ENCODE measurements around the gene ABCD1.
"Not testable (repeated sequence)": the region's sequence is repeated elsewhere in the genome, so short reads cannot be mapped to it uniquely, and the experiment has no call there.

The ABCD1 gene

DNA sequence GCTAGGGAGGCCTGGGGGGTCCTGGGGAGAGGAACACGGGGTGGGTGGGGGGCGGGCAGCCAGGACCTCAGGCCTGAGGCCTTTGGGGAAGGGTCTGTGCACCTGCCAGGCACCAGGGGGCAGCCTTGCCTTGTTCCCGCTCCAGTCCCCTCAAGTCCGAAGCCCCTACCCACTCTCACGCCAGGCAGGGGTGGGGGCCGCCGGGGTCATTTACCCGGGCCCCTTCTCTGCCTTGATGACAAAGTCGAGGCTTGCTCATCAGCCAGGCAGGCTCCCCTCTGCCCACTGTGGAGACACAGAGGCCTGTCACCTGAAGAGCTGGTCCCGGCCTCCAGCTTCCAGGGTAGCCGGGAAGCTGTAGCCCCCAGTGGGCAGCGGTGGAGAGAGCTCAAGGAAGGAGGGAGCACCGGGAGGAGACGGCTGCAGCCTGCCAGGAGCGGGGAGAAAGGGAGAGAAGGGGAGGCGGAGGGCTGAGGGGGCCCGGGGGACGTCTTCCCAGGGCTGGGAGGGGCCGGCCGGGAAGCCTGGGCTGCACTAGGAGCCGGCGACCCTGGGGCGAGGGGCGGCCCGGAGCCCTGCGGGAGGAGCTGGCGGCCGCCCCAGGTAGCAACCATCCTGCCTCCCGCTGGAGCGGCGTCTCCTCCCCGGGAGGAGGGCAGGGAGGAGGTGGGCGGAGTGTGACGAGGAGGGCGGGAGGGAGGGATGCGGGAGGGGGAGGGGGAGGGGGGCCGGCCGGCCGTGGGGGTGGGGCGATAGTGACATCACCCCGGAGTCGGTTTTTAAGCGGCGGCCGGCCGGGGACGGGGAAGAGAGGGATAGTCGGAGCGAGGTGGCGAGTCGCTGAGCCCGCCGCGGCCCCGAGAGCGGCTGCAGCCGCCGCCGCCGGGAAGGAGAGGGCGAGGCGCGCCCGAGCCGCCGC is 37.3 kb upstream of the ABCD1 start, which contains the start of gene SLC6A8:
TSS of gene SLC6A8 (plus strand) at position 806 of the 919 bp plus-strand sequence. CDS start 649 bp downstream, outside the sequence.
- Histone ChIP-seq H3K4me3 (peak within 1 kb of the TSS; percentile 49 to 69 (median 58)), H3K9ac (peak within 1 kb of the TSS; percentile 45 to 79 (median 66); a peak in 16 of 22 replicates)

DNA sequence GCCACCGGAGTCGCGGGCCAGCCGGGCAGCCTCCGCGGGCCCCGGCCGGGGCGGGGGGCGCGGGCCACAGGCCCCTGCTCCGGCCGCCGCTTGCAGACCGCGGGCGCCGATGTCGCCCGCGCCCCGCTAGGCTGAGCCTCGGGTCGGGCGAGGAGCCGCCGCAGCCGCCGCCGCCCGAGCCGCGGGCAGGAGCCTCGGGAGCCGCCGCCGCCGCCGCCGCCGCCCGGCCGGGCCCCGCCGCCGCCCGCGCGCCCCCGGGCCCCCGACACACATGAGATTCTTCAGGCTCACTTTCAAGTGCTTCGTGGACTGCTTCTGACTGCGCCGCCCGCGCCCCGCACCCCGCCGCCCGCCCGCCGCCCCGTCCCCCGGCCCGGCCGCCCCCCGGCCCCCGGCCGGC is 36.6 kb upstream of the ABCD1 start:
- TF ChIP-seq Cebpa-rat (IDR thresholded peaks at IDR 0.05), result no peak
- Histone ChIP-seq H3K4me1 (peaks cover 0 to 19% (median 11%) of the 10 kb centered on the region in 10 experiments; a peak in 12 of 20 replicates), H3K4me3 (peak overlapping the region; percentile 49 to 69 (median 58); a peak in 19 of 20 replicates), H3K27me3 (peaks cover 3 to 36% (median 20%) of the 10 kb centered on the region in 11 experiments; a peak in 19 of 22 replicates), H3K9ac (peak overlapping the region; percentile 45 to 79 (median 66); a peak in 16 of 22 replicates), H3K4me2 (peak overlapping the region; percentile 23 to 70 (median 59); a peak in 14 of 22 replicates), H3K9me3 (replicated peaks in 1 of 11) (peaks cover 13 to 50% (median 37%) of the 10 kb centered on the region in 11 experiments), H4K20me1 (peaks cover 0 to 36% (median 16%) of the 10 kb centered on the region in 11 experiments; a peak in 17 of 22 replicates), H3K36me3 (no peaks in the 10 kb centered on the region; a peak in 1 of 22 replicates), H3K27ac (peak overlapping the region in 2 of 11 experiments; percentile 25 to 63; a peak in 4 of 22 replicates)

More for the DNA sequence above, 37.3 kb upstream of the ABCD1 start, which contains the start of gene SLC6A8:
- no peak for TF ChIP-seq Cebpa-rat (IDR thresholded peaks at IDR 0.05)
- Histone ChIP-seq H3K9me3 (replicated peaks in 1 of 11) (peaks cover 16 to 54% (median 40%) of the 10 kb centered on the region in 11 experiments), H3K36me3 (no peaks in the 10 kb centered on the region; a peak in 1 of 22 replicates), H3K27ac (peak within 1 kb of the TSS in 2 of 11 experiments; percentile 25 to 63; a peak in 4 of 22 replicates), H3K4me2 (peak within 1 kb of the TSS; percentile 64 to 80 (median 71)), H3K27me3 (peaks cover 2 to 29% (median 20%) of the 10 kb centered on the region in 11 experiments; a peak in 19 of 22 replicates), H3K4me1 (peaks cover 0 to 12% (median 5%) of the 10 kb centered on the region in 10 experiments; a peak in 12 of 20 replicates), H4K20me1 (peaks cover 0 to 29% (median 9%) of the 10 kb centered on the region in 11 experiments; a peak in 15 of 22 replicates)

DNA sequence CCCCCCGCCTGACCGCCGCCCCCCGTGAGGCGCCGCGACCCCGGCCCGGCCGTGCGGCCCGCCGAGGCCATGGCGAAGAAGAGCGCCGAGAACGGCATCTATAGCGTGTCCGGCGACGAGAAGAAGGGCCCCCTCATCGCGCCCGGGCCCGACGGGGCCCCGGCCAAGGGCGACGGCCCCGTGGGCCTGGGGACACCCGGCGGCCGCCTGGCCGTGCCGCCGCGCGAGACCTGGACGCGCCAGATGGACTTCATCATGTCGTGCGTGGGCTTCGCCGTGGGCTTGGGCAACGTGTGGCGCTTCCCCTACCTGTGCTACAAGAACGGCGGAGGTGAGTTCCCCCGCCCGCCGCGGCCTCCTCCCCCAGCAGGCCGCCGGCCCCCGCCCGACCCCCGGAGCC is 36.1 kb upstream of the ABCD1 start:
- H3K4me1 ChIP-seq, result peaks cover 0 to 20% (median 11%) of the 10 kb centered on the region in 10 experiments; a peak in 12 of 20 replicates
- H3K4me2 ChIP-seq, result peak overlapping the region; percentile 19 to 70 (median 64); a peak in 17 of 22 replicates
- peak overlapping the region in 8 of 10 experiments; percentile 36 to 58 (median 43); a peak in 13 of 20 replicates for H3K4me3 ChIP-seq
- peaks cover 9 to 46% (median 32%) of the 10 kb centered on the region in 11 experiments for H3K9me3 ChIP-seq (replicated peaks in 1 of 11)
- H4K20me1 ChIP-seq, result peaks cover 0 to 40% (median 21%) of the 10 kb centered on the region in 11 experiments; a peak in 17 of 22 replicates
- H3K9ac ChIP-seq, result peak overlapping the region in 1 of 11 experiments; percentile 61; a peak in 3 of 22 replicates
- no peaks in the 10 kb centered on the region; a peak in 1 of 22 replicates for H3K36me3 ChIP-seq
- H3K27ac ChIP-seq, result no peak overlapping the region
- H3K27me3 ChIP-seq, result peaks cover 3 to 40% (median 20%) of the 10 kb centered on the region in 11 experiments; a peak in 20 of 22 replicates
- TF ChIP-seq Cebpa-rat (IDR thresholded peaks at IDR 0.05), result no peak

DNA sequence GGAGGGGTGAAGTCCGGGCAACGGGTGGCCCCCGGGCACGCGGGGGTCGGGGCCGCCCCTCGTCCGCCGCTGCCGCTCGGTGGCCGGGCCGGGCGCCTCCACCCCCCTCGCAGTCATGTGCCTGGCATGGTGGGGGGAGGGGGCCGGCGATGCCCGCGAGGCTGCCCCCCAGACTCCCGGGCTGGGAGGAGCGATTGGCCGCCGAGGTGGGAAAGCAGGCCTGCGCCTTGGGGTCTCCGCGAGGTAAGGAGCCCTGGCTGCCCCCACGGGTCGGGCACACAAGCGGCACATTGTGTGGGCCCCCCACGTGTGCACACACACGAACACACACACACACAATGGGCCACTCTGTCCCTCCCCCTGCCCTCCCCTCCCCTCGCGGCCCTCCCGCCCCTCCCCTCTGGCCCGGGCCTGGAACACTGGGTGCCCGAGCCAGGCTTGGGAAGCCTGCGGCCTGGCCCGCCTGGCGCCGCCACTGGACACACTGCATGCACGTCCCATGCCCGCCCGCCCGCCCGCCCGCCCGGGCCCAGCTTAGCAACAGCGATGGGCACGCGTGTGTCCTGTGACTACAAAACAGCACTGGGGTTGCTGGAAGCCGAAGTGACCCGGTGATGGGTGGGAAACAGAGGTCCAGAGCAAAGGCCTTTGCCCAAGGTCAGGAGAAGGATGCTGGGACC is 35.6 kb upstream of the ABCD1 start:
- Histone ChIP-seq H3K9ac (0 out of 22 replicates have a peak overlapping the region, but pooled peaks of 2 of the 11 experiments have one; percentile 46 to 61), H3K36me3 (no peaks in the 10 kb centered on the region; a peak in 1 of 22 replicates), H3K4me1 (peaks cover 0 to 20% (median 11%) of the 10 kb centered on the region in 10 experiments; a peak in 12 of 20 replicates), H3K27me3 (peaks cover 3 to 45% (median 20%) of the 10 kb centered on the region in 11 experiments; a peak in 20 of 22 replicates), H3K27ac (no peak overlapping the region), H3K4me2 (peak overlapping the region; percentile 19 to 70 (median 64); a peak in 13 of 22 replicates), H3K4me3 (peak overlapping the region in 5 of 10 experiments; percentile 38 to 58 (median 47); a peak in 10 of 20 replicates), H4K20me1 (peaks cover 0 to 44% (median 22%) of the 10 kb centered on the region in 11 experiments; a peak in 17 of 22 replicates), H3K9me3 (replicated peaks in 1 of 11) (peaks cover 3 to 40% (median 27%) of the 10 kb centered on the region in 11 experiments; a peak in 21 of 22 replicates)
- no peak for TF ChIP-seq Cebpa-rat (IDR thresholded peaks at IDR 0.05)

DNA sequence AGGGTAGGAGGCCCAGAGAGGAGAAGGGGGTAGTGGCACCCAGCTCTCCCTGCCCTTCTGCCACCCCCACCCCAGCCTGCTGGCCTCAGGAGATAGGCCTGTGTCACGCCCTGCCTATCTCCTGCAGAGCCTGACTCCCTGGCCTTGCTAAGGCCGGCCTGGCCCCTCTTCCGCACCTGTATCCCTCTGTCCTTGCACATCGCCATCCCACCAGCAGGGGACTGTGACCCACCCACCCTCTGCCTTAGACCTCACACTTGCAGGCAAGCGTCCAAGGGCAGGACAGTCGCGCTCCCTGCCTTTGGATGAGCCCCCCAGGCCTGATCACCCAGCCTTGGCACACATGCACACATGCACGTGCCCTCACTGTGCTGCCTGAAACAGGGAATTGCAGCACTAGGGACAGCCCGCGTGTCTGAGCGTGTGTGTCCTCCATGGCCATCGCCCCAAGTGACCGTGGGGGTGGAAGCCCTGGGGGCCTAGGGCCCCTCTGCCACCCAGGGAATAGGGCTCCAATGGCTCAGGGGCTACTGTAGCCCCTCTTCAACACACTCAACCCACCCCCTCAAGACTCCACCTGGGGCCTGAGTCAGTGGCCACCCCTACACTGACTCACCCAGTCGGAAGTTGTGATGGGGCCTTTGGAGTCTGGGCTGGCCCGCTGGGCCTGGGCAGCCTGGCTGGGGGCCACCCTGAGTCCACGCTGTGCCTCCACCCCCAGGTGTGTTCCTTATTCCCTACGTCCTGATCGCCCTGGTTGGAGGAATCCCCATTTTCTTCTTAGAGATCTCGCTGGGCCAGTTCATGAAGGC is 34.8 kb upstream of the ABCD1 start:
- no peaks in the 10 kb centered on the region; a peak in 2 of 22 replicates for H3K36me3 ChIP-seq
- no peak overlapping the region for H3K27ac ChIP-seq
- TF ChIP-seq Cebpa-rat (IDR thresholded peaks at IDR 0.05), result no peak
- peaks cover 0 to 44% (median 22%) of the 10 kb centered on the region in 11 experiments; a peak in 17 of 22 replicates for H4K20me1 ChIP-seq
- H3K9me3 ChIP-seq (replicated peaks in 1 of 11), result peaks cover 0 to 36% (median 24%) of the 10 kb centered on the region in 11 experiments; a peak in 11 of 22 replicates
- H3K4me2 ChIP-seq, result peak overlapping the region in 6 of 11 experiments; percentile 15 to 40 (median 30); a peak in 9 of 22 replicates
- no peak overlapping the region for H3K9ac ChIP-seq
- no peak overlapping the region for H3K4me3 ChIP-seq
- peaks cover 3 to 48% (median 20%) of the 10 kb centered on the region in 11 experiments; a peak in 20 of 22 replicates for H3K27me3 ChIP-seq
- peaks cover 0 to 20% (median 11%) of the 10 kb centered on the region in 10 experiments; a peak in 12 of 20 replicates for H3K4me1 ChIP-seq

DNA sequence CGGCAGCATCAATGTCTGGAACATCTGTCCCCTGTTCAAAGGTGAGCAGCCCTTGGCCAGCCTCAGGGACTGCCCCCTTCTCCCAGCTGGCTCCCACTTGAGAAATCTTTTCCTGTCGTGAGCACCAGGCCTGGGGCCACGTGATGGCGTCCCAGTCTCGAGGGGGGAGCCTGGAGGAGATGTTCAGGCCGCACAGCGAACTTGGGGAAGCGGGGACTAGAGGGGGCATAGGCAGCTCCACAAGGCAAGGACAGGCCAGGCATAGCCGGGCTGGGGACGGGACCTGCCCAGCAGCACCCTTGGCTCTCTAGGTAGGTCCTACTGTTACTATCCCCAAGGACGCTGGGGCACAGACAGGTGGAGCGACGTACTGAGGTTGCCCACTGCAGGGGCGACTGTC is 34.2 kb upstream of the ABCD1 start:
- peak overlapping the region in 2 of 11 experiments; percentile 28 to 31; a peak in 3 of 22 replicates for H3K4me2 ChIP-seq
- peaks cover 3 to 46% (median 20%) of the 10 kb centered on the region in 11 experiments; a peak in 20 of 22 replicates for H3K27me3 ChIP-seq
- H3K9me3 ChIP-seq (replicated peaks in 1 of 11), result peaks cover 0 to 33% (median 21%) of the 10 kb centered on the region in 11 experiments; a peak in 11 of 22 replicates
- no peak overlapping the region for H3K27ac ChIP-seq
- peaks cover 0 to 20% (median 11%) of the 10 kb centered on the region in 10 experiments; a peak in 12 of 20 replicates for H3K4me1 ChIP-seq
- H3K4me3 ChIP-seq, result no peak overlapping the region
- no peak overlapping the region for H3K9ac ChIP-seq
- H4K20me1 ChIP-seq, result peaks cover 0 to 46% (median 22%) of the 10 kb centered on the region in 11 experiments; a peak in 17 of 22 replicates
- no peaks in the 10 kb centered on the region; a peak in 2 of 22 replicates for H3K36me3 ChIP-seq
- TF ChIP-seq Cebpa-rat (IDR thresholded peaks at IDR 0.05), result no peak

DNA sequence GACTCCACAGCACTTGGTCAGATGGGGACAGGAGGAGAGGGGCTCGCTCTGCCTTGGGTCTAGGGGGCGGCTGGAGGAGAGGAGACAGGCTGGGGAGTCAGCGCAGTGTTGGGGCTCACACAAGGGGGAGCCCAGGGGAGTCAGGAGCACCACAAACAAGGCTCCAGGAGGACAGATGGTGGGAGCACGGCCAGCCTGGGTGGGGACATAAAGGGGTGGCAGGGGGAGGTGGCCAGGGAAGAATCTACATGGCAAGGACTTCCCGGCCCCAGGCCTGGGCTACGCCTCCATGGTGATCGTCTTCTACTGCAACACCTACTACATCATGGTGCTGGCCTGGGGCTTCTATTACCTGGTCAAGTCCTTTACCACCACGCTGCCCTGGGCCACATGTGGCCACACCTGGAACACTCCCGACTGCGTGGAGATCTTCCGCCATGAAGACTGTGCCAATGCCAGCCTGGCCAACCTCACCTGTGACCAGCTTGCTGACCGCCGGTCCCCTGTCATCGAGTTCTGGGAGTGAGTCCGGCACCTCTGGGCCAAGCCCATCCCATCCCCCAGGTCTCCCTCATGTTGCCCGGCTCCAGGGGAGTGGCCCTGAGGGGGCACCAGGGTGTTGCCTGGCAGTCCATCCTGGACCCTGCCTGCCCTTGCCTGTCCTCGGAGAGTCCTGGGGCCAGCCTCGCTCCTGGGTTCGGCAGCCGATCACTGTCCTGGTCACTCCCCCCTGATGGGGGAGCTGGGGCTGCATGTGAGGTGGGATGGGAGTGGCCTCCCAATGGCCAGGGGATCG is 33.4 kb upstream of the ABCD1 start:
- Histone ChIP-seq H4K20me1 (peaks cover 0 to 53% (median 26%) of the 10 kb centered on the region in 11 experiments; a peak in 18 of 22 replicates), H3K4me1 (peaks cover 0 to 20% (median 11%) of the 10 kb centered on the region in 10 experiments; a peak in 12 of 20 replicates), H3K9me3 (replicated peaks in 1 of 11) (peaks cover 0 to 25% (median 13%) of the 10 kb centered on the region in 11 experiments; a peak in 11 of 22 replicates), H3K27me3 (peaks cover 11 to 48% (median 25%) of the 10 kb centered on the region in 11 experiments; a peak in 21 of 22 replicates)
- H3K4me3 ChIP-seq, H3K4me2 ChIP-seq, H3K9ac ChIP-seq, H3K36me3 ChIP-seq, H3K27ac ChIP-seq: not testable (repeated sequence)

All from BLaER1 treated with 17β-estradiol and CSF1 and Interleukin-3, amounts not matched to agents 10 nM and 100 nM (cell line).